ENCODE measurements around the gene LRRC8A.
"Not testable (repeated sequence)": the region's sequence is repeated elsewhere in the genome, so short reads cannot be mapped to it uniquely, and the experiment has no call there.

Gene LRRC8A

GRCh38 chr9:128937310-128938165 lies 55.6 kb downstream of the LRRC8A start:
- Mint-ChIP-seq H3K4me1 (no peaks in the 10 kb centered on the region), H3K36me3 (ENCODE audit: low read depth) (no peaks in the 10 kb centered on the region), H3K27me3 (ENCODE audit: low read depth) (no peaks in the 10 kb centered on the region), H3K9me3 (no peaks in the 10 kb centered on the region), H3K27ac (no peak overlapping the region), H3K4me3 (no peak overlapping the region)
- TF ChIP-seq CTCF (IDR thresholded peaks at IDR 0.05; ENCODE audit: unreplicated experiment in 3 of 3) = no peak

GRCh38 chr9:128940271-128940921 lies 58.5 kb downstream of the LRRC8A start:
- no peaks in the 10 kb centered on the region for H3K27me3 Mint-ChIP-seq (ENCODE audit: low read depth)

GRCh38 chr9:128940946-128941755 lies 59.2 kb downstream of the LRRC8A start:
- no peak overlapping the region for H3K27ac Mint-ChIP-seq
- H3K36me3 Mint-ChIP-seq (ENCODE audit: low read depth) = peaks cover 5% of the 10 kb centered on the region
- peaks cover 6% of the 10 kb centered on the region for H3K4me1 Mint-ChIP-seq
- no peak for TF ChIP-seq CTCF (IDR thresholded peaks at IDR 0.05; ENCODE audit: unreplicated experiment in 3 of 3)
- no peaks in the 10 kb centered on the region for H3K9me3 Mint-ChIP-seq
- H3K27me3 Mint-ChIP-seq (ENCODE audit: low read depth) = no peaks in the 10 kb centered on the region
- H3K4me3 Mint-ChIP-seq = no peak overlapping the region

More at GRCh38 chr9:128940271-128940921, 58.5 kb downstream of the LRRC8A start:
- H3K27ac Mint-ChIP-seq = no peak overlapping the region
- no peak for TF ChIP-seq CTCF (IDR thresholded peaks at IDR 0.05; ENCODE audit: unreplicated experiment in 3 of 3)
- no peak overlapping the region for H3K4me3 Mint-ChIP-seq
- no peaks in the 10 kb centered on the region for H3K9me3 Mint-ChIP-seq
- peaks cover under 1% of the 10 kb centered on the region for H3K36me3 Mint-ChIP-seq (ENCODE audit: low read depth)
- no peaks in the 10 kb centered on the region for H3K4me1 Mint-ChIP-seq

GRCh38 chr9:128943832-128944620 lies 62.1 kb downstream of the LRRC8A start:
- Mint-ChIP-seq H3K4me1 (peaks cover 20% of the 10 kb centered on the region), H3K4me3 (peak overlapping the region in 1 of 3 experiments; percentile 38), H3K27ac (no peak overlapping the region), H3K36me3 (ENCODE audit: low read depth) (peaks cover 11% of the 10 kb centered on the region), H3K9me3 (no peaks in the 10 kb centered on the region), H3K27me3 (ENCODE audit: low read depth) (no peaks in the 10 kb centered on the region)
- no peak for TF ChIP-seq CTCF (IDR thresholded peaks at IDR 0.05; ENCODE audit: unreplicated experiment in 3 of 3)

GRCh38 chr9:128944966-128945365 lies 63.0 kb downstream of the LRRC8A start:
- H3K27ac Mint-ChIP-seq; H3K27me3 Mint-ChIP-seq (ENCODE audit: low read depth); H3K9me3 Mint-ChIP-seq: not testable (repeated sequence)
- Mint-ChIP-seq H3K36me3 (ENCODE audit: low read depth) (peaks cover 11% of the 10 kb centered on the region), H3K4me3 (peak overlapping the region; percentile 32 to 63 (median 50)), H3K4me1 (peaks cover 20% of the 10 kb centered on the region)
